ENCODE results near the gene EPB41L2.
A peak's percentile ranks its signal among the peaks of the same experiment; 100 is the strongest.

The EPB41L2 gene

DNA sequence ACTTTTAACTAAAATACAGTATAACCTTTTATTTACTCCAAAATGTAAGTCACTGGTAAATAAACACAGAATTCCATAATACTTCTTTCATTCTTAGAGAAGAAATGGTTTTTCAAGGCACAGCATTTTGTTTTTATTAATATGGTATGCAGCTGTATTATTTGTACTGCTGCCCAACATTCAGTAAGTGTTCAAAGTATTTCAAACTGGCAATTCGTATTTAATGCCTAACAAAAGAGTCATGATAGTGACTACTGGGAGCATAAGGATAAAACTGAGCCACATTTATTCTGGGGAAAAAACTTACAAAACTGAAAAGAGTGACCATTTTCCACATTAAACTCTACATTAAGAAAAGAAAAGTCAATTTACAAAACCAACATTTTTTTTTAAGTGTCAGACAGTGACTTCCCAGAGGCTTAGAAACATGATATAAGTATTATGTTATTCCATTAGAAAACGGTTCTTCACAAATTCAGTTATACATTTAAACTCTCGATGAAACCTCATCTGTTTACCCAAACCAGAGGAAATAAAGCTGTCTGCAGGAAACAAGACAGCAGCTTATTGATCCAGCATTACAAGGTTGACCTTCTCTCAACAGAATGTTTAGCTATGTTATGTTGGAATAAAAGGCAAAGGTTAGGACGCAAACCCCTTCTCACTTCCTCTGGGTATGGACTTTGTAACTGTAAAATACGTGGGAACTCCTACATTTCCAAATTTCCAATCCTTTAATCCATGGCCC lies 24.3 kb downstream of the EPB41L2 start:
- Mint-ChIP-seq H3K27me3 (no peaks in the 10 kb centered on the region), H3K4me3 (no peak overlapping the region), H3K27ac (no peak overlapping the region), H3K4me1 (peaks cover 12 to 40% of the 10 kb centered on the region in 2 donors), H3K9me3 (no peaks in the 10 kb centered on the region), H3K36me3 (peaks cover 4 to 16% of the 10 kb centered on the region in 2 donors)
- no peak for DNase-seq
- ATAC-seq (replicated peaks) = no peak

DNA sequence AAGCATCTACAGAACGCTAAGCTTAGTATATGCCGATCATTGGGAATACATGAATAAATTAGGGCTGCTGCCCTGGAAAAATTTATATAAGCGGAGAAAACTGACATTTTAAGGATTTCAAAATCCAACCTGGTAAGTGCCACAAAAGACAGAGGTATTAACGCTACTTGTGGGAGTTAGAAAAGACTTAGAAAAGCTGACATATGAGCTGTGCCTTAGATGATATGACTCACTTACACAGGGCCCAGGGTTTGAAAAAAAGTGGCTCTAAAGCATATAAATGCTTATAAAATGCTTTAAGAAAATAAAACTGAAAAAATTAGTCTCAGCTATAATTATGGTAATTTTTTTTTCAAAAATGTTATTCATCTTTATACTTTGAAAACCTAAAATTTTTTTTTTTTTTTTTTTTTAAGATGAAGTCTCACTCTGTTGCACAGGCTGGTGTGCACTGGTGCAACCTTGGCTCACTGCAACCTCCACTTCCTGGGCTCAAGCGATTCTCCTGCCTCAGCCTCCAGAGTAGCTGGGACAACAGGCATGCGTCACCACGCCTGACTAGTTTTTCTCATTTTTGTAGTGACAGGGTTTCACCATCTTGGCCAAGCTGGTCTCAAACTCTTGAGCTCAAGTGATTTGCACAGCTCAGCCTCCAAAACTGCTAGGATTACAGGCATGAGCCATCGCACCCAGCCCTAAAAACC lies 25.7 kb downstream of the EPB41L2 start:
- H3K27me3 Mint-ChIP-seq = no peaks in the 10 kb centered on the region
- no peak for ATAC-seq (replicated peaks)
- no peaks in the 10 kb centered on the region for H3K9me3 Mint-ChIP-seq
- no peak overlapping the region for H3K27ac Mint-ChIP-seq
- H3K4me3 Mint-ChIP-seq = no peak overlapping the region
- peaks cover 4 to 15% of the 10 kb centered on the region in 2 donors for H3K36me3 Mint-ChIP-seq
- peaks cover 18 to 51% of the 10 kb centered on the region in 2 donors for H3K4me1 Mint-ChIP-seq
- DNase-seq = no peak

DNA sequence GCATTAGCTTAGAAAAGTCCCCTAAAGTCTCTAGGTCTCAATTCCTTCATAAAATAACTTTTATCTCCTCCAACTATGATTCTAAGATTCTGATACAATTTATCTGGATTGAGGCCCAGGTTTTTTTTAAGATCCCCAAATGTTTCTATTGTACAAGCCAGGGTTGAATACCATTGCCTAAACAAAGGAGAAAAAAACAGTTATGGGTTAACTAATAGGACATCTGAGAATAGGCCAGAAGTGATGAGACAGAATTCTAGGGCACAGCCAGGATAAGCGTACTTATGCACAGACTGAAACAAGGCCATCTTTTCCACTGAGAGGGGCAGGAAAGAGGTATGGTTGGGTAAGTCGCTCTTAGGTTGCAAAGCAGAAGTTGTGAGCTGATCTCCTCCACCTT lies 26.4 kb downstream of the EPB41L2 start:
- H3K4me1 Mint-ChIP-seq = peaks cover 17 to 46% of the 10 kb centered on the region in 2 donors
- no peak overlapping the region for H3K27ac Mint-ChIP-seq
- H3K9me3 Mint-ChIP-seq = no peaks in the 10 kb centered on the region
- no peak overlapping the region for H3K4me3 Mint-ChIP-seq
- peaks cover 4 to 15% of the 10 kb centered on the region in 2 donors for H3K36me3 Mint-ChIP-seq
- H3K27me3 Mint-ChIP-seq = no peaks in the 10 kb centered on the region
- ATAC-seq (replicated peaks) (no peak), DNase-seq (no peak)

DNA sequence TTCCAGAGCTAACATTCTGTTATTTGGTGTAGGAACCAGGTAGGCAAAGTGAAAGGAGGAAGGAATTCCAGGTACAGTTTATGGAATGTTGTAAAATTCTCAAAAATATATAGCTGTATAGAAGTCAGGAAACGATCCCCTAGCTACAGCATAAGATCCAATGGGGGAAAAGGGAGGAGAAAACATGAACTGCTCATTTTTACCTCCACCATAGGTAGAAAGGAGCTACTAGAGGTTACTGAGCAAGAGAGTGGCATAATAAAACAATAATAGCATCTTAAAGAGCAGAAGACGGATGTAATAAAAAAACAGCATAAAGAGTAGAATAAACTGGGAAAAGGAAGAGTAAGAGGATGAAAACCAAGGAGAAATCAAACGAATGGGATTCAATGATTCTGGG lies 26.9 kb downstream of the EPB41L2 start:
- peaks cover 14 to 42% of the 10 kb centered on the region in 2 donors for H3K4me1 Mint-ChIP-seq
- no peaks in the 10 kb centered on the region for H3K9me3 Mint-ChIP-seq
- peaks cover 4 to 17% of the 10 kb centered on the region in 2 donors for H3K36me3 Mint-ChIP-seq
- no peak overlapping the region for H3K4me3 Mint-ChIP-seq
- no peaks in the 10 kb centered on the region for H3K27me3 Mint-ChIP-seq
- no peak for ATAC-seq (replicated peaks)
- DNase-seq = no peak
- no peak overlapping the region for H3K27ac Mint-ChIP-seq

DNA sequence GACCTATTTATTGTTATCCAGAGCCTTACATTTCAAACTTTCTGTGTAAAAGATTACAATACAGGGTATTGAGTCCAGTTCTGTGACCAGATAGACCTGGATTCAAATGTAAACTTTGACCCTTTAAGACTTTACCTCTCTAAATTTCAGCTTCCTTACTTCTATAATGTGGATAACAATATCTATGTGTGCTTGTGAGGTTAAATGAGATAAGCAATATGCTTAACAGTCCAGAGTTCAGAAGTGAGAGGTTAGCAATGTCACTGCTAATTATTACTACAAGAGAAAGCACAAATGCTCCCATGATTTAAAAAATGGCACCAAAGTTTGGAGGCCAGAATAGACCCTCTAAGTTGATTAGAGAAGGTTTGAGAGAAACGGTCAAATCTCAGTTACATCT lies 27.5 kb downstream of the EPB41L2 start:
- Mint-ChIP-seq H3K9me3 (no peaks in the 10 kb centered on the region), H3K4me3 (no peak overlapping the region), H3K4me1 (peaks cover 14 to 42% of the 10 kb centered on the region in 2 donors), H3K27me3 (no peaks in the 10 kb centered on the region), H3K27ac (no peak overlapping the region), H3K36me3 (peaks cover 4 to 16% of the 10 kb centered on the region in 2 donors)
- DNase-seq = no peak
- ATAC-seq (replicated peaks) = no peak

DNA sequence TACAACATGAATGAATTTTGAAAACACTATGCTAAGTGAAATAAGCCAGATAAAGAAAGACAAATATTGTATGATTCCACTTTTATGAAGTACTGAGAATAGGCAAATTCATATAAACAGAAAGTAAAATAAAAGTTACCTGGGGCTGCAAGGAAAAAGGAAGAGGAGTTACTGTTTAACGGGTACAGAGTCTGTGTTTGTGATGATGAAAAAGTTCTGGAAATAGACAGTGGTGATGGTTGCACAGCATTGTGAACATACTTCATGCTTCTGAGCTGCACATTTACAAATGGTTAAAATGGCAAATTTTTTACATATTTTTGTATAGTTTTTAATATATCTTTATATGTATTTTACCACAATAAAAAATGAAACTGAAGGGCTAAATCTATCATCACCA lies 29.4 kb downstream of the EPB41L2 start:
- no peaks in the 10 kb centered on the region for H3K9me3 Mint-ChIP-seq
- ATAC-seq (replicated peaks) (no peak), DNase-seq (no peak)
- peaks cover 18 to 58% of the 10 kb centered on the region in 2 donors for H3K4me1 Mint-ChIP-seq
- H3K27me3 Mint-ChIP-seq = no peaks in the 10 kb centered on the region
- H3K4me3 Mint-ChIP-seq = no peak overlapping the region
- peaks cover 4 to 11% of the 10 kb centered on the region in 2 donors for H3K36me3 Mint-ChIP-seq
- H3K27ac Mint-ChIP-seq = no peak overlapping the region

DNA sequence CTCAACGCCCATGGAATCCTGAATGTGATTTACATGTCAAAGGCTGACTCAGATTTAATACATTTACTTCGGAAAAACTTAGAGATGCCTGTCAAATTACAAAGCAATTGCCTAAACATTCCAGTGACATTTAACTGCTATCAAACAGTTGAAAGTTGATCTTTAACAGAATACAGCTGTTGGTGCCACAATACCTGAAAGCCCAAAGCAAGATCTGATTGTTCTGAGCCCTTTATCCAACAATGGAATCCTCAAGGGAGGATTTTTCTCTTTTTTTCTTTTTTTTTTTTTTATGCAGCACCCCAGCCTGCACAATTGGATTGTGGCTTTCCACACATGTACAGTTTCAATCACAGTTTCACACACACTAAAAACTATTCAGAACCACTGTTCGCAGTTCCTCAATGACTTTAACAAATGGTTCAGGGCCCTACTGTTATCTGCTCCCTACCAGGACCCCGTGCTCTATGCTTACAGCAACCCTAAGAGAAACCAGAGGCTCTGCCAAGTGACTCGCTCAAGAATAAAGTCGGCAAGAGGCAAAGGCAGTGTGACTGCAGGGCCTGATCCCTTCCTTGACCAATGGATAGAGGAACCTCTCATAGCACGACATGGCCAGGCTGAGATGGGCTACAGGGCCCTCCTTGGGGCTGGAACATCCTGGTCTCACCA lies 33.3 kb downstream of the EPB41L2 start:
- Mint-ChIP-seq H3K4me1 (peaks cover 24 to 58% of the 10 kb centered on the region in 2 donors), H3K36me3 (peaks cover 0 to 9% of the 10 kb centered on the region in 2 donors), H3K4me3 (peak overlapping the region in 1 of 2 donors; percentile 4), H3K9me3 (peaks cover 0 to 3% of the 10 kb centered on the region in 2 donors), H3K27me3 (no peaks in the 10 kb centered on the region), H3K27ac (no peak overlapping the region)
- ATAC-seq (replicated peaks) = peak; percentile 99
- DNase-seq = no peak

DNA sequence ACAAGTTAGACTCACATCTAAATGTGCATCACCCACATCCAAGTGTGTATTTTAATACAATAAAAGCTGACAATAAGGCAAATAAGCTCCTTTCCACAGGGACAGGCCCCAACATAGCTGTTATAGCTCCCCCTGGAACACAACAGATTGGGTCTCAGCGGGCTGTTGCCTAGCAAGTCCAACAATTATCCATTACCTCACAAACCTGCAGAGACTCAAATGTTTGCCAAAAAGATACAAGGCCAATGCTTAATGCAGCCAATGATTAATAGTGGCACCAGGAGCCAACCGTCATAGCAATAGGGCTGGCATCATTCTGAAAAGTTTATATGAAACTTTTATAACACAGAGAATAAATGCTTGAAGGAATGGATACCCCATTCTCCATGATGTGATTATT lies 35.7 kb downstream of the EPB41L2 start:
- H3K27me3 Mint-ChIP-seq = no peaks in the 10 kb centered on the region
- ATAC-seq (replicated peaks) = no peak
- H3K27ac Mint-ChIP-seq = no peak overlapping the region
- H3K4me3 Mint-ChIP-seq = no peak overlapping the region
- H3K4me1 Mint-ChIP-seq = peaks cover 24 to 48% of the 10 kb centered on the region in 2 donors
- DNase-seq = no peak
- H3K36me3 Mint-ChIP-seq = peaks cover 0 to 7% of the 10 kb centered on the region in 2 donors
- H3K9me3 Mint-ChIP-seq = peaks cover 0 to 3% of the 10 kb centered on the region in 2 donors

DNA sequence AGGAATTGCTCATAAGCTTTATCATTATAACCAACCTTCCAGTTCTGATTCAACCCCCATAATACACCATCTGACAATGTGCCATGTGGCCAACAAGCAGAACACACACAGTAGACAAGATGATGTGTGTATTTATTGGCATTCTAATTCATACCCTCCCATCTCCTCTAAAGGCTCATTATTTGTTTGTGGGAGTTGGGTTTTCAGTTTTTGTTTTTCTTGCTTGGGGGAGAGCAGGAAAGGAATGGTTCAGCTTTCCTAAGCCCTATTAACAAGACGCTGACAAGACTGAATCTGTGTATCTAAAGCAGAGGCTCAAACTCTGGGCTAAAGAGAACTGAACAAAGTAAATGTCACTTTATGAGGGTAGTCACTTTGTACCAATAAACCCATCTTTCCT lies 36.8 kb downstream of the EPB41L2 start:
- H3K36me3 Mint-ChIP-seq = peaks cover 0 to 5% of the 10 kb centered on the region in 2 donors
- H3K9me3 Mint-ChIP-seq = peaks cover 0 to 3% of the 10 kb centered on the region in 2 donors
- H3K4me3 Mint-ChIP-seq = no peak overlapping the region
- H3K27ac Mint-ChIP-seq = no peak overlapping the region
- H3K4me1 Mint-ChIP-seq = peaks cover 24 to 48% of the 10 kb centered on the region in 2 donors
- ATAC-seq (replicated peaks) (no peak), DNase-seq (no peak)
- no peaks in the 10 kb centered on the region for H3K27me3 Mint-ChIP-seq

DNA sequence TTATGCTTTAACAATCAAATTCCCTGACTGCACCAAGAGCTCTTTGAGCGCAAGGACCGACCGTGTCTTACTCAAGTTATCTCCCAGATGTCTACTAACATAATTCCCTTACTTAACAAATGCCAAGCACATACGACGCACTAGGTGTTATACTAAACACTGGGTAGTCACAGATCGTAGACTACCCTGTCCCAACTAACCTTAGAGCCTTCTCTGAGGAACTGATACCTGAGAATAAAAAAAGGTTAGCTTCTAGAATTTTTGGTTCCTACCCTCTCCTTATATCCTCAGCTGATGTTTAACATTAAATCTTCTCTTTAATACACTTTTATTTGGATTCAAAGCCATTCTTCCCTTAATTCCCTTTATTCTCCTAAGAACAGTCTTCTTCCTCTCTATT lies 38.5 kb downstream of the EPB41L2 start:
- Mint-ChIP-seq H3K9me3 (peaks cover 0 to 3% of the 10 kb centered on the region in 2 donors), H3K27ac (no peak overlapping the region), H3K36me3 (peaks cover 0 to 5% of the 10 kb centered on the region in 2 donors), H3K4me1 (peaks cover 22 to 53% of the 10 kb centered on the region in 2 donors), H3K4me3 (no peak overlapping the region), H3K27me3 (no peaks in the 10 kb centered on the region)
- peak; percentile 89 to 90 for ATAC-seq (replicated peaks)
- no peak for DNase-seq

DNA sequence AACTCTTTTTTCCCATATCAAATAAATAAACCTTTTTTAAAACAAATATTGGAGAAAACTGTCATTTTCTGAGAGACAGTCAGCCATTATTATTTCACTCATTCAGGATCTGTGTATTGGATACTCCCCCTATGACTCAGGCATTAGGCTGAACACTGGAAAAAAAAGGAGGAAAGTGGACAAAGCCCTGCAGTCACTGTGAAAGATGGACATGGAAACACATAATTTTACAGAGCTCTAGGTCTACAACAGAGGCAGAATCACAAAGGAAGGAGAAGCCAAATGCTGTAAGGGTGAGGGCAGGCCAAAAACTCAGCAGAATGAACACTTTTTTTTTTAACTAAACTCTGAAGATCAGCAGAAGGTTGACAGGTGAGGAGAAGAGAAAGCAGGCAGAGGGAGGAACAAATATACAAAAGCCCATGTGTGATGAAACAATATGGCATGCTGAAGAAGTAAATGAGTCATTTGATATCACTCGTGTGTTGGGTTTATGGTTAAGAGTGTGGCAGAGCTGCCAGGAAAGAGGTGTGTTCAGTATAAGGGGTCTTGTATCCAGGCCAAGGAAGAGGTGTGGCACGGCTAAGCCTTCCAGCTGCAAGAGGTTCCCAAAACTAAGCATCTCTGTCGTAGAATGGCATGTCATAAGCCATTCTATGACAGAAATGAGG lies 39.1 kb downstream of the EPB41L2 start:
- DNase-seq = no peak
- no peak overlapping the region for H3K4me3 Mint-ChIP-seq
- H3K4me1 Mint-ChIP-seq = peaks cover 22 to 47% of the 10 kb centered on the region in 2 donors
- no peak overlapping the region for H3K27ac Mint-ChIP-seq
- peaks cover 0 to 5% of the 10 kb centered on the region in 2 donors for H3K36me3 Mint-ChIP-seq
- peaks cover 0 to 3% of the 10 kb centered on the region in 2 donors for H3K9me3 Mint-ChIP-seq
- no peaks in the 10 kb centered on the region for H3K27me3 Mint-ChIP-seq
- peak in 1 of 2 donors; percentile 45 for ATAC-seq (replicated peaks)

DNA sequence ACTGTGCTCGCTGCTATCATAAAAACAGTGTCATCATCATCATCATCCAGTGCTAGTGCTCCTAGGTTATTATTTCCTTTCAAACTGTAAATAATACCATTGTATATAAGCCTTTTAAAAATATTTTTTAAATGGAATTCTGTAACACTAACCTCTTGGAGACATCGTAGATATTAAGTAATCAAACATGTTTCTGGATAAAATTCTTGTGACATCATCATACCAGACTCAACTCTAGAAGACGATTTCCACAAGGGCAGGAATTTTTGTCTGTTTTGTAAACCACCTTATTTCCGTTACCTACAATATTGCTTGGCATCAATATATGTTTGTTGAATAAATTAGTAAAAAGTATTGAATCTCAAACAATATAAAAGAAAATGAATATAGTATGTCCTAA lies 40.4 kb downstream of the EPB41L2 start:
- H3K36me3 Mint-ChIP-seq = peaks cover 0 to 5% of the 10 kb centered on the region in 2 donors
- H3K9me3 Mint-ChIP-seq = peaks cover 0 to 3% of the 10 kb centered on the region in 2 donors
- peaks cover 22 to 44% of the 10 kb centered on the region in 2 donors for H3K4me1 Mint-ChIP-seq
- H3K27ac Mint-ChIP-seq = no peak overlapping the region
- no peak overlapping the region for H3K4me3 Mint-ChIP-seq
- DNase-seq (no peak), ATAC-seq (replicated peaks) (no peak)
- H3K27me3 Mint-ChIP-seq = no peaks in the 10 kb centered on the region

DNA sequence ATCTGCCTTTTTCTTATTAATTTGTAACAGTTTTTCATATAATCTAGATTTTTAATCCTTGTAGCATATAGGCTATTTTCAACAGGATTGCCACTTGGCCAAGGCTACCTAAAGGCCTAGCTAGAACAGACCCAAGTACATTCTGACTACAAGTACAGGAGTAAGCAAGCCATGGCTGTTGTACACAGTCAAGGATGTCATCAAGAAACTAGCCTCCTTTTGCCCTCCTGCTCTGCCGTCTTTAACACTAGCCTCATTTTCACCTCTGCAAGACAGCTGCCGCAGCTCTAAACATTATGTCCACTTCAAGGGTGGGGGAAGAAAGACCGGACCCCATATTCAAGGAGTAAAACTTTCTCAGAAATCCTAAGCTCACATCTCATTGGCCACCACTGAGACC lies 45.1 kb downstream of the EPB41L2 start:
- Mint-ChIP-seq H3K27me3 (no peaks in the 10 kb centered on the region), H3K9me3 (no peaks in the 10 kb centered on the region), H3K27ac (no peak overlapping the region), H3K4me3 (no peak overlapping the region), H3K4me1 (peaks cover 9 to 34% of the 10 kb centered on the region in 2 donors), H3K36me3 (peaks cover 0 to 2% of the 10 kb centered on the region in 2 donors)
- ATAC-seq (replicated peaks) (no peak), DNase-seq (no peak)

DNA sequence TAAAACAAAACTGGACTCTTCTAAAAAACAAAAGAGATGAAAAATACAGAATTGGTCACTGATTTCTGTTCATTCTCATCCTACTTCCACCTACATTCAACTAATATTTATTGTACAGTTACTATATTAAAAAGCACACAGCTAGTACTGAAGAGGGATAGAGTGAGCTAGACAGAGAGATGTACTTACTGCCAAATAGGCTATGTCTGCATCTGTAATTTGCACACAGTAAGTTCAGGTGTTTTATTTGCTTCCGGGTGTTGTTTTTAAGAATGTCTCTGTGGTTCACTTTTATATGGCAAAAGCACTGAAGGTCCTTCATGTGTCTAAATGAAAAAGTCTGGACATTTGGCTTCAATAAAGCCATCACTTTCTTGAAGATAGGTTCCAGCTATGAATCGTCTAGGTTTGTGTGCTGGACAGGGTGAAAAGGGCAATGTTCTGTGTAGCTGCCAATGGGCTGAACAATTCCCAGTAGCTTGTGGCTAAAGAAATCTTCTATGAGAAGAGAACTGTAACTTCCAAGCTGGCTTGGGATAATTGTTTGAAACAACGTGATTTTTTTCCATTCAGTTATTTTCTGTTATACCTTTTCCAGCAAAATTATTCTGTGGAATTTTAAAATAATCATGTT lies 47.3 kb downstream of the EPB41L2 start:
- H3K36me3 Mint-ChIP-seq = peaks cover 2 to 4% of the 10 kb centered on the region in 2 donors
- H3K27me3 Mint-ChIP-seq = no peaks in the 10 kb centered on the region
- no peak for DNase-seq
- ATAC-seq (replicated peaks) = no peak
- no peak overlapping the region for H3K27ac Mint-ChIP-seq
- H3K4me1 Mint-ChIP-seq = peaks cover 9 to 28% of the 10 kb centered on the region in 2 donors
- H3K9me3 Mint-ChIP-seq = no peaks in the 10 kb centered on the region
- no peak overlapping the region for H3K4me3 Mint-ChIP-seq

Data from stimulated activated naive B cell treated with anti-CD40 and anti-IgM and Interleukin-4, amounts not matched to agents 10 μg/mL and 1 μg/mL and 100 μg/mL, for 72 hours (primary cell).